ENCODE results near the gene TBX4.

TBX4 gene

GRCh38 chr17:61409301-61410112 is 42.7 kb upstream of the TBX4 start:
- H3K9ac ChIP-seq (ENCODE audit: low read depth, low read length), result no peak overlapping the region
- H3K36me3 ChIP-seq (ENCODE audit: control insufficient read depth, insufficient read depth, low read length), result no peaks in the 10 kb centered on the region
- peaks cover 4% of the 10 kb centered on the region for H3K4me1 ChIP-seq (ENCODE audit: control insufficient read depth, insufficient read depth, low read length)
- H3K27me3 ChIP-seq (ENCODE audit: control insufficient read depth, insufficient read depth, low read length), result peaks cover 87% of the 10 kb centered on the region
- H3K9me3 ChIP-seq (ENCODE audit: control insufficient read depth, insufficient read depth, low read length), result no peaks in the 10 kb centered on the region
- H3K4me3 ChIP-seq (ENCODE audit: low read depth, low read length), result peak overlapping the region; percentile 26

- H3K4me3 ChIP-seq (ENCODE audit: low read depth, low read length), result peak overlapping the region; percentile 26
- H3K4me1 ChIP-seq (ENCODE audit: control insufficient read depth, insufficient read depth, low read length), result peaks cover 4% of the 10 kb centered on the region
- no peaks in the 10 kb centered on the region for H3K9me3 ChIP-seq (ENCODE audit: control insufficient read depth, insufficient read depth, low read length)
- peaks cover 87% of the 10 kb centered on the region for H3K27me3 ChIP-seq (ENCODE audit: control insufficient read depth, insufficient read depth, low read length)
- H3K36me3 ChIP-seq (ENCODE audit: control insufficient read depth, insufficient read depth, low read length), result no peaks in the 10 kb centered on the region
- H3K9ac ChIP-seq (ENCODE audit: low read depth, low read length), result no peak overlapping the region
Observed at GRCh38 chr17:61410141-61411010, 41.8 kb upstream of the TBX4 start.

GRCh38 chr17:61411011-61411260 is 41.3 kb upstream of the TBX4 start:
- no peaks in the 10 kb centered on the region for H3K36me3 ChIP-seq (ENCODE audit: control insufficient read depth, insufficient read depth, low read length)
- peaks cover 87% of the 10 kb centered on the region for H3K27me3 ChIP-seq (ENCODE audit: control insufficient read depth, insufficient read depth, low read length)
- no peak overlapping the region for H3K9ac ChIP-seq (ENCODE audit: low read depth, low read length)
- H3K4me1 ChIP-seq (ENCODE audit: control insufficient read depth, insufficient read depth, low read length), result peaks cover 4% of the 10 kb centered on the region
- H3K4me3 ChIP-seq (ENCODE audit: low read depth, low read length), result peak overlapping the region; percentile 67
- H3K9me3 ChIP-seq (ENCODE audit: control insufficient read depth, insufficient read depth, low read length), result no peaks in the 10 kb centered on the region

- Histone ChIP-seq H3K4me3 (ENCODE audit: low read depth, low read length) (peak overlapping the region; percentile 67), H3K27me3 (ENCODE audit: control insufficient read depth, insufficient read depth, low read length) (peaks cover 87% of the 10 kb centered on the region), H3K9me3 (ENCODE audit: control insufficient read depth, insufficient read depth, low read length) (no peaks in the 10 kb centered on the region), H3K4me1 (ENCODE audit: control insufficient read depth, insufficient read depth, low read length) (peaks cover 4% of the 10 kb centered on the region), H3K9ac (ENCODE audit: low read depth, low read length) (no peak overlapping the region), H3K36me3 (ENCODE audit: control insufficient read depth, insufficient read depth, low read length) (no peaks in the 10 kb centered on the region)
Observed at GRCh38 chr17:61411261-61412142, 40.7 kb upstream of the TBX4 start.

- Histone ChIP-seq H3K36me3 (ENCODE audit: control insufficient read depth, insufficient read depth, low read length) (no peaks in the 10 kb centered on the region), H3K4me1 (ENCODE audit: control insufficient read depth, insufficient read depth, low read length) (peaks cover 4% of the 10 kb centered on the region), H3K9ac (ENCODE audit: low read depth, low read length) (no peak overlapping the region), H3K9me3 (ENCODE audit: control insufficient read depth, insufficient read depth, low read length) (no peaks in the 10 kb centered on the region), H3K27me3 (ENCODE audit: control insufficient read depth, insufficient read depth, low read length) (peaks cover 84% of the 10 kb centered on the region), H3K4me3 (ENCODE audit: low read depth, low read length) (peak overlapping the region; percentile 67)
Observed at GRCh38 chr17:61412143-61412859, 39.9 kb upstream of the TBX4 start.

GRCh38 chr17:61412860-61413660 is 39.2 kb upstream of the TBX4 start:
- H3K4me1 ChIP-seq (ENCODE audit: control insufficient read depth, insufficient read depth, low read length), result peaks cover 4% of the 10 kb centered on the region
- H3K9ac ChIP-seq (ENCODE audit: low read depth, low read length), result no peak overlapping the region

GRCh38 chr17:61413661-61414126 is 38.5 kb upstream of the TBX4 start:
- Histone ChIP-seq H3K4me1 (ENCODE audit: control insufficient read depth, insufficient read depth, low read length) (peaks cover 4% of the 10 kb centered on the region), H3K27me3 (ENCODE audit: control insufficient read depth, insufficient read depth, low read length) (peaks cover 78% of the 10 kb centered on the region), H3K9ac (ENCODE audit: low read depth, low read length) (no peak overlapping the region), H3K4me3 (ENCODE audit: low read depth, low read length) (peak overlapping the region; percentile 67), H3K36me3 (ENCODE audit: control insufficient read depth, insufficient read depth, low read length) (no peaks in the 10 kb centered on the region), H3K9me3 (ENCODE audit: control insufficient read depth, insufficient read depth, low read length) (no peaks in the 10 kb centered on the region)

More at GRCh38 chr17:61412860-61413660, 39.2 kb upstream of the TBX4 start:
- Histone ChIP-seq H3K9me3 (ENCODE audit: control insufficient read depth, insufficient read depth, low read length) (no peaks in the 10 kb centered on the region), H3K4me3 (ENCODE audit: low read depth, low read length) (peak overlapping the region; percentile 67), H3K27me3 (ENCODE audit: control insufficient read depth, insufficient read depth, low read length) (peaks cover 82% of the 10 kb centered on the region), H3K36me3 (ENCODE audit: control insufficient read depth, insufficient read depth, low read length) (no peaks in the 10 kb centered on the region)

- Histone ChIP-seq H3K27me3 (ENCODE audit: control insufficient read depth, insufficient read depth, low read length) (peaks cover 76% of the 10 kb centered on the region), H3K36me3 (ENCODE audit: control insufficient read depth, insufficient read depth, low read length) (no peaks in the 10 kb centered on the region), H3K9ac (ENCODE audit: low read depth, low read length) (no peak overlapping the region), H3K4me3 (ENCODE audit: low read depth, low read length) (no peak overlapping the region), H3K4me1 (ENCODE audit: control insufficient read depth, insufficient read depth, low read length) (peaks cover 4% of the 10 kb centered on the region), H3K9me3 (ENCODE audit: control insufficient read depth, insufficient read depth, low read length) (no peaks in the 10 kb centered on the region)
Observed at GRCh38 chr17:61414141-61414935, 37.9 kb upstream of the TBX4 start.

GRCh38 chr17:61414936-61415251 is 37.3 kb upstream of the TBX4 start:
- peaks cover 4% of the 10 kb centered on the region for H3K4me1 ChIP-seq (ENCODE audit: control insufficient read depth, insufficient read depth, low read length)
- no peak overlapping the region for H3K9ac ChIP-seq (ENCODE audit: low read depth, low read length)
- peaks cover 77% of the 10 kb centered on the region for H3K27me3 ChIP-seq (ENCODE audit: control insufficient read depth, insufficient read depth, low read length)
- H3K9me3 ChIP-seq (ENCODE audit: control insufficient read depth, insufficient read depth, low read length), result no peaks in the 10 kb centered on the region
- no peak overlapping the region for H3K4me3 ChIP-seq (ENCODE audit: low read depth, low read length)
- H3K36me3 ChIP-seq (ENCODE audit: control insufficient read depth, insufficient read depth, low read length), result no peaks in the 10 kb centered on the region

Data from iPS-15b (cell line).